IMR-90 (cell line): Measurements from ENCODE around the gene INTU. TPM values are rescaled to one million over a fixed set of nuclear protein-coding genes. Genes with fewer than 3 reads are reported as not detected.
A peak's percentile ranks its signal among the peaks of the same experiment; 100 is the strongest.

Experiments used
- ATAC-seq: fragments of 200-7000 bp; cut with Tn5 transposase; 2 replicates; pipeline ENCODE4 v1.9.1; 2020; ENCODE audit warnings: low read depth, mild to moderate bottlenecking, moderate library complexity
- Bru-seq: library from RNA; stranded (reverse); fragments of 400-500 nt; gene quantifications from one replicate; lab custom pipeline; 2021; lab: Mats Ljungman, UMichigan
- BruChase-seq, 2 experiments: library from RNA; stranded (reverse); fragments of 400-500 nt; gene quantifications; one replicate each; lab custom pipeline; 2021; lab: Mats Ljungman, UMichigan
- BruUV-seq: library from RNA; stranded (reverse); fragments of 400-500 nt; replicated peaks from 2 replicates; lab custom pipeline; 2021; lab: Mats Ljungman, UMichigan
- CTCF ChIA-PET: fragments of 300-600 bp; formaldehyde crosslinking; extraction: SDS; loops from one replicate; lab custom pipeline; 2021; ENCODE audit warnings: antibody characterized with exemption; lab: Yijun Ruan, JAX
- POLR2A ChIA-PET: fragments of 300-600 bp; sonication (Branson Sonifier 250); formaldehyde crosslinking; loops from one replicate; lab custom pipeline; 2022; ENCODE audit warnings: antibody characterized with exemption; ENCODE audit not compliant: unreplicated experiment; lab: Charles Lee
- DNase-seq: peaks from one replicate; pipeline ENCODE4 v3.0.0; 2013
- H2AFZ ChIP-seq: replicated peaks from 2 replicates; pipeline ENCODE3; 2013; ENCODE audit warnings: low read length, mild to moderate bottlenecking; ENCODE audit not compliant: poor library complexity
- H2AK5ac ChIP-seq: 2 replicates; pipeline ENCODE4 v1.6.1; 2013; ENCODE audit warnings: low read depth, low read length, inconsistent platforms
- H2AK9ac ChIP-seq: replicated peaks from 2 replicates; pipeline ENCODE3; 2013; ENCODE audit warnings: mild to moderate bottlenecking, low read depth, low read length, moderate library complexity; ENCODE audit not compliant: poor library complexity
- H2BK120ac ChIP-seq: 2 replicates; pipeline ENCODE4 v1.6.1; 2013; ENCODE audit warnings: low read depth, low read length, inconsistent platforms
- H2BK15ac ChIP-seq: 3 replicates; pipeline ENCODE4 v1.6.1; 2013; ENCODE audit warnings: low read depth, low read length, inconsistent platforms
- H2BK20ac ChIP-seq: 2 replicates; pipeline ENCODE4 v1.6.1; 2013; ENCODE audit warnings: low read depth, mild to moderate bottlenecking, inconsistent platforms, low read length, moderate library complexity
- H2BK5ac ChIP-seq: 2 replicates; pipeline ENCODE4 v1.6.1; 2013; ENCODE audit warnings: mild to moderate bottlenecking, low read depth, low read length, inconsistent platforms; ENCODE audit not compliant: poor library complexity, severe bottlenecking
- H3K14ac ChIP-seq: replicated peaks from 2 replicates; pipeline ENCODE4 v1.6.1; 2013; ENCODE audit warnings: low read depth, low read length, inconsistent platforms
- H3K18ac ChIP-seq: 2 replicates; pipeline ENCODE4 v1.6.1; 2013; ENCODE audit warnings: low read depth, low read length, control low read depth
- H3K23ac ChIP-seq: 2 replicates; pipeline ENCODE4 v1.6.1; 2013; ENCODE audit warnings: low read depth, low read length, inconsistent platforms
- H3K27ac ChIP-seq: 2 replicates; pipeline ENCODE4 v1.5.1; 2013; ENCODE audit warnings: mild to moderate bottlenecking, control low read depth, low read length; ENCODE audit not compliant: insufficient read depth
- H3K27me3 ChIP-seq: 2 replicates; pipeline ENCODE4 v1.6.1; 2013; ENCODE audit warnings: low read length; ENCODE audit not compliant: control insufficient read depth, insufficient read depth
- H3K36me3 ChIP-seq: 2 replicates; pipeline ENCODE4 v1.6.1; 2013; ENCODE audit warnings: low read length, mixed read lengths; ENCODE audit not compliant: control insufficient read depth, insufficient read depth
- H3K4ac ChIP-seq: 2 replicates; pipeline ENCODE4 v1.6.1; 2013; ENCODE audit warnings: low read depth, low read length, inconsistent platforms
- H3K4me1 ChIP-seq: 2 replicates; pipeline ENCODE4 v1.6.1; 2013; ENCODE audit warnings: low read length, mixed read lengths; ENCODE audit not compliant: control insufficient read depth, insufficient read depth
- H3K4me2 ChIP-seq: 2 replicates; pipeline ENCODE4 v1.6.1; 2013; ENCODE audit warnings: low read depth, mild to moderate bottlenecking, control low read depth, low read length, moderate library complexity
- H3K4me3 ChIP-seq: 2 replicates; pipeline ENCODE4 v1.5.1; 2013; ENCODE audit warnings: low read depth, mild to moderate bottlenecking, control low read depth, low read length, moderate library complexity; ENCODE audit not compliant: insufficient read depth
- H3K56ac ChIP-seq: 2 replicates; pipeline ENCODE4 v1.6.1; 2013; ENCODE audit warnings: low read length, inconsistent platforms; ENCODE audit not compliant: insufficient read depth; ENCODE audit errors: extremely low read depth
- H3K79me1 ChIP-seq, 2 experiments: 2 replicates each; pipeline ENCODE4 v1.6.1; 2013; ENCODE audit warnings: low read length in 2 of 2, inconsistent platforms in 1 of 2, low read depth in 1 of 2
- H3K9ac ChIP-seq: 2 replicates; pipeline ENCODE4 v1.6.1; 2013; ENCODE audit warnings: low read depth, low read length, control low read depth
- H3K9me1 ChIP-seq: 2 replicates; pipeline ENCODE4 v1.6.1; 2013; ENCODE audit warnings: low read length, inconsistent platforms; ENCODE audit not compliant: insufficient read depth
- H3K9me3 ChIP-seq: 2 replicates; pipeline ENCODE4 v1.6.1; 2013; ENCODE audit warnings: low read length; ENCODE audit not compliant: control insufficient read depth, insufficient read depth
- H4K20me1 ChIP-seq: 2 replicates; pipeline ENCODE4 v1.6.1; 2013; ENCODE audit warnings: low read length, inconsistent platforms; ENCODE audit not compliant: insufficient read depth
- H4K5ac ChIP-seq: 2 replicates; pipeline ENCODE4 v1.6.1; 2013; ENCODE audit warnings: mild to moderate bottlenecking, low read depth, low read length, control low read depth
- H4K8ac ChIP-seq, 2 experiments: 2 replicates each; pipeline ENCODE4 v1.6.1; 2013; ENCODE audit warnings: low read depth in 2 of 2, low read length in 2 of 2, control low read depth in 1 of 2, inconsistent platforms in 1 of 2
- H4K91ac ChIP-seq: 2 replicates; pipeline ENCODE4 v1.6.1; 2013; ENCODE audit warnings: low read depth, low read length, inconsistent platforms; ENCODE audit not compliant: insufficient read depth
- BHLHE40 ChIP-seq: fragments of 150-350 bp; IDR thresholded peaks from 2 replicates; pipeline ENCODE4 v1.6.1; 2016; ENCODE audit warnings: mild to moderate bottlenecking, low read depth, low read length
- CEBPB ChIP-seq: IDR thresholded peaks from 2 replicates; pipeline ENCODE4 v1.6.1; 2012; ENCODE audit warnings: low read depth, low read length, improper control_type of control experiment
- CHD1 ChIP-seq: IDR thresholded peaks from 2 replicates; pipeline ENCODE4 v1.6.1; 2012; ENCODE audit warnings: low read depth, low read length, improper control_type of control experiment
- FOS ChIP-seq: fragments of 150-350 bp; IDR thresholded peaks from 2 replicates; pipeline ENCODE4 v1.6.1; 2016; ENCODE audit warnings: low read depth, low read length
- MAFK ChIP-seq: IDR thresholded peaks from 2 replicates; pipeline ENCODE4 v1.6.1; 2012; ENCODE audit warnings: low read depth, low read length, improper control_type of control experiment
- MAZ ChIP-seq: IDR thresholded peaks from 2 replicates; pipeline ENCODE4 v1.6.1; 2012; ENCODE audit warnings: low read depth, mild to moderate bottlenecking, low read length, improper control_type of control experiment, moderate library complexity, borderline replicate concordance
- MXI1 ChIP-seq: IDR thresholded peaks from 2 replicates; pipeline ENCODE4 v1.6.1; 2012; ENCODE audit warnings: low read depth, mild to moderate bottlenecking, low read length, moderate library complexity, borderline replicate concordance
- NFE2L2 ChIP-seq: fragments of 150-350 bp; IDR thresholded peaks from 2 replicates; pipeline ENCODE4 v1.6.1; 2016; ENCODE audit warnings: low read depth, mild to moderate bottlenecking, low read length
- POLR2A ChIP-seq: IDR thresholded peaks from 2 replicates; pipeline ENCODE4 v1.6.1; 2012; ENCODE audit warnings: mild to moderate bottlenecking, low read depth, low read length
- RFX5 ChIP-seq: IDR thresholded peaks from 2 replicates; pipeline ENCODE4 v1.8.0; 2012; ENCODE audit warnings: low read depth, mild to moderate bottlenecking, low read length, moderate library complexity
- SMC3 ChIP-seq: fragments of 150-350 bp; IDR thresholded peaks from 2 replicates; pipeline ENCODE4 v1.6.1; 2016; ENCODE audit warnings: low read depth, mild to moderate bottlenecking, antibody characterized with exemption, low read length, moderate library complexity
- WGBS, 2 experiments: methylation state at CpG; one replicate each; pipeline versions ENCODE4 v1.1.5 to v1.1.7; 2013; ENCODE audit warnings: missing lambda C conversion rate in 2 of 2; ENCODE audit not compliant: insufficient read length in 1 of 2; ENCODE audit errors: extremely low coverage in 2 of 2; 5-methylcytosine and 5-hydroxymethylcytosine counted together
- dilution Hi-C: fragments of 300-500 bp; cut with HindIII; formaldehyde crosslinking; loops from one replicate; pipeline ENCODE4 v1.14.3; 2018; ENCODE audit warnings: low sequenced_read_pairs; ENCODE audit not compliant: unreplicated experiment
- in situ Hi-C: fragments of 300-500 bp; cut with MboI; formaldehyde crosslinking; loops from 3 replicates; pipeline ENCODE4 v1.14.3; 2019; ENCODE audit warnings: low sequenced_read_pairs, inconsistent platforms, mixed read lengths
- intact Hi-C: fragments of 100-400 bp; cut with micrococcal nuclease; formaldehyde crosslinking; loops from 2 replicates; pipeline ENCODE4 v1.10.0; 2022
- long read RNA-seq: library from polyadenylated mRNA; unstranded; transcript quantifications from one replicate; pipeline ENCODE4 v2.0.0, GENCODE V29; 2021; ENCODE audit not compliant: unreplicated experiment
- polyA plus RNA-seq, 3 experiments: library from polyadenylated mRNA; depleted of rRNA; stranded (reverse); fragments of >200 nt; gene quantifications; 2 replicates each; pipeline ENCODE4 v1.2.3, GENCODE V29; 2012; ENCODE audit warnings: low replicate concordance in 1 of 3
- total RNA-seq: library from RNA; depleted of rRNA; stranded (reverse); fragments of >200 nt; gene quantifications from 2 replicates; pipeline ENCODE4 v1.2.3, GENCODE V29; 2012; rRNA removed
- TF ChIP-seq, protein P1 (sequence below): fragments of 150-350 bp; IDR thresholded peaks from 2 replicates; pipeline ENCODE4 v1.6.1; 2016; ENCODE audit warnings: low read depth, mild to moderate bottlenecking, low read length, moderate library complexity, borderline replicate concordance

Gene INTU
- total RNA-seq, result 10.8 and 12.5 TPM in 2 replicates
- 4.8 and 6.5 TPM in 2 replicates for polyA plus RNA-seq (2012; rRNA removed)
- 0.40 and 0.57 TPM in 2 replicates for polyA plus RNA-seq (2012; cell fraction: cytosol; rRNA removed)
- polyA plus RNA-seq (2012; cell fraction: nucleus; rRNA removed; ENCODE audit: low replicate concordance), result 12.4 and 58.0 TPM in 2 replicates
- percentile 71 among the genes with signal in this experiment for Bru-seq, nascent RNA
- percentile 53 among the genes with signal in this experiment for BruChase-seq, experiment 1, labeled RNA remaining after a 6-hour chase
- BruChase-seq, experiment 2, labeled RNA remaining after a 2-hour chase, result percentile 72 among the genes with signal in this experiment
- long read RNA-seq, full-length matches to known transcripts, result 2 of 8 reads
- long read RNA-seq, partial matches to known transcripts, result 4 of 8 reads
- long read RNA-seq, other reads (novel, unspliced or antisense), result 2 of 8 reads

DNA sequence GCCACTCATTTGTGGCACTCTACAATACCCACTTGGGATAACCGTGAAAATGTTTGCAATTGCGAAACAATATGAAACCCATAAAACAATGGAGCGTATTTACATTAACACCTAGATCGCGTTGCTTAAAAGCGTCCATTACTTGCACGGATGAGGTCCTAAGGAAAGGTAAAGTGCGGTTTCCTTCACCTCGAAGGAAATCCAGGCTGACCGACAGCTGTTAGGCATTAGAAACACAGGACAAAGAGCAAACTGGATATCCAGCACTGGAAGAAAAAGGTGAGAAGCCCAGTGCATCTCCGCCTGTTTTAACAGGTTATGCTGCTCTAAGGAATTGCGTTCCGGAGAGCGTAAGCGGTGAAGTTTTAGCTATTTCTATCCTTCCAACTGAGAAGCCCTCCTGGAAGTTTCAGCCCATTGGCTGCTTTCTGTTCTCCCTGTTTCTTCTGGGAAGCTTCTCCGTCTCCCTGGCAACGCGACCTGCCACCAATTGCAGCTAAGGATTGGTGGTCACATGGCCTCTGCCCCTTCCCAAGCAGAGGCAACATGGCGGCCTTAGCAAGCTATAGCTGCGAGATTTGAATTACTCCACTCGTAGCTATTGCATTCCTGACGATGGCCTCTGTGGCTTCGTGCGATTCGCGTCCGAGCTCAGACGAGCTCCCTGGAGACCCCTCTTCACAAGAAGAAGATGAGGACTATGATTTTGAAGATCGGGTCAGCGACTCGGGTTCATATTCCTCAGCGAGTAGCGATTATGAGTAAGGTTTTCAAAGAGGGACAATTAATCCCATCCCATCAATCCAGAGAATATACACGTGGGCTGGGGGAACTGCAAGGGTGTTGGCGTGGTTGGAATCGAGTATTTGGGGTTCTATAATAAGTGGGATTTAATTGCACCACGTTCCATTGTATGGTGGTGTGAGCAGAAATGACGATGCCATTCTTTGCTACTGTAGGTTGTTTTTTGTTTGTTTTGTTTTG is at the start of gene INTU:
Gene INTU (plus strand): TSS at position 538 of the 984 bp plus-strand sequence. CDS start 78 bp downstream, at position 616.
- H2BK5ac ChIP-seq, result peak within 1 kb of the TSS; percentile 85
- ATAC-seq (peak; percentile 97), DNase-seq (peak; percentile 97)
- peak within 1 kb of the TSS; percentile 91 for H3K14ac ChIP-seq
- peaks cover 2% of the 10 kb centered on the region; the same call in 1 of the 2 replicates for H3K4me1 ChIP-seq
- CTCF ChIA-PET, result no interaction called here
- H4K8ac ChIP-seq, result peak within 1 kb of the TSS; percentile 30 to 95
- peak within 1 kb of the TSS; percentile 85 for H3K4ac ChIP-seq
- H4K91ac ChIP-seq, result peak within 1 kb of the TSS; percentile 59
- peaks cover 10 to 13% of the 10 kb centered on the region in 2 experiments for H3K79me1 ChIP-seq
- H2AK9ac ChIP-seq, result peak within 1 kb of the TSS; percentile 29
- no peak within 1 kb of the TSS for H2AK5ac ChIP-seq
- no peaks in the 10 kb centered on the region for H3K9me3 ChIP-seq
- H3K27me3 ChIP-seq, result no peaks in the 10 kb centered on the region
- peak within 1 kb of the TSS; percentile 95 for H3K23ac ChIP-seq
- no peaks in the 10 kb centered on the region for H3K36me3 ChIP-seq
- H4K5ac ChIP-seq, result peak within 1 kb of the TSS; percentile 70
- H3K4me2 ChIP-seq, result peak within 1 kb of the TSS; percentile 93
- peak within 1 kb of the TSS; percentile 74 for H2BK120ac ChIP-seq
- in situ Hi-C loops, result no loop called here
- peak within 1 kb of the TSS; percentile 67; the same call in 1 of the 2 replicates for H2BK20ac ChIP-seq
- peak within 1 kb of the TSS; percentile 95 for H3K9ac ChIP-seq
- no peaks in the 10 kb centered on the region for H4K20me1 ChIP-seq
- H3K9me1 ChIP-seq, result no peaks in the 10 kb centered on the region
- peak within 1 kb of the TSS; percentile 89 for H3K27ac ChIP-seq
- H2AFZ ChIP-seq, result peak within 1 kb of the TSS; percentile 96
- intact Hi-C loops, result no loop called here
- POLR2A ChIA-PET, result interaction anchor here (0.5 to 1.7 kb wide), 4 partner anchors 9 to 55 kb away, joined by 3 to 7 read pairs (median 3); no protein-coding TSS in a partner anchor
- peak within 1 kb of the TSS; percentile 43; the same call in 1 of the 3 replicates for H2BK15ac ChIP-seq
- peak within 1 kb of the TSS; percentile 87 for H3K56ac ChIP-seq
- BruUV-seq, result no TSS peak
- peak within 1 kb of the TSS; percentile 74 for H3K18ac ChIP-seq
- peak within 1 kb of the TSS; percentile 75 for H3K4me3 ChIP-seq
- dilution Hi-C loops, result no loop called here
- 0% methylated on average over 10 of the region's 38 CpGs; no CpG with 5 or more reads in 1 of the 2 experiments for WGBS, 2 experiments
- TF ChIP-seq MXI1, result peak; percentile 65; the same call in 1 of the 2 replicates
- no peak for TF ChIP-seq FOS
- peak; percentile 63; the same call in 1 of the 2 replicates for TF ChIP-seq POLR2A
- no peak for TF ChIP-seq NFE2L2
- no peak for TF ChIP-seq MAFK
- TF ChIP-seq CHD1, result no peak
- no peak for TF ChIP-seq RFX5
- TF ChIP-seq MAZ, result no peak
- peak; percentile 61 for TF ChIP-seq CEBPB
- TF ChIP-seq BHLHE40, result no peak
- TF ChIP-seq, protein P1, sequence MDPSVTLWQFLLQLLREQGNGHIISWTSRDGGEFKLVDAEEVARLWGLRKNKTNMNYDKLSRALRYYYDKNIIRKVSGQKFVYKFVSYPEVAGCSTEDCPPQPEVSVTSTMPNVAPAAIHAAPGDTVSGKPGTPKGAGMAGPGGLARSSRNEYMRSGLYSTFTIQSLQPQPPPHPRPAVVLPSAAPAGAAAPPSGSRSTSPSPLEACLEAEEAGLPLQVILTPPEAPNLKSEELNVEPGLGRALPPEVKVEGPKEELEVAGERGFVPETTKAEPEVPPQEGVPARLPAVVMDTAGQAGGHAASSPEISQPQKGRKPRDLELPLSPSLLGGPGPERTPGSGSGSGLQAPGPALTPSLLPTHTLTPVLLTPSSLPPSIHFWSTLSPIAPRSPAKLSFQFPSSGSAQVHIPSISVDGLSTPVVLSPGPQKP, result no peak
- TF ChIP-seq SMC3, result no peak
